GM21526 (cell line): Measurements from ENCODE around the gene GLIPR1L1.
"Not testable (repeated sequence)": the region's sequence is repeated elsewhere in the genome, so short reads cannot be mapped to it uniquely, and the experiment has no call there.

Source experiments
- ATAC-seq: cut with Tn5 transposase; IDR thresholded peaks from one replicate; pipeline ENCODE4 v1.9.1; 2021; ENCODE audit warnings: moderate library complexity; ENCODE audit not compliant: unreplicated experiment, low FRiP score

Gene GLIPR1L1

GRCh38 chr12:75346215-75346614 is 11.7 kb downstream of the GLIPR1L1 start:
- not testable (repeated sequence) for ATAC-seq

GRCh38 chr12:75349946-75350345 is 15.5 kb downstream of the GLIPR1L1 start:
- no peak for ATAC-seq

GRCh38 chr12:75350413-75350812 is 15.9 kb downstream of the GLIPR1L1 start:
- no peak for ATAC-seq

- no peak for ATAC-seq
Observed at GRCh38 chr12:75354011-75354410, 19.5 kb downstream of the GLIPR1L1 start.

GRCh38 chr12:75360920-75361319 is 26.4 kb downstream of the GLIPR1L1 start:
- no peak for ATAC-seq

GRCh38 chr12:75361408-75361807 is 26.9 kb downstream of the GLIPR1L1 start:
- no peak for ATAC-seq

GRCh38 chr12:75364919-75365318 is 30.4 kb downstream of the GLIPR1L1 start:
- ATAC-seq = no peak

- no peak for ATAC-seq
Observed at GRCh38 chr12:75366629-75367028, 32.2 kb downstream of the GLIPR1L1 start.

GRCh38 chr12:75374971-75375370 is 40.5 kb downstream of the GLIPR1L1 start:
- no peak for ATAC-seq

GRCh38 chr12:75378354-75378753 is 43.9 kb downstream of the GLIPR1L1 start:
- ATAC-seq = no peak

GRCh38 chr12:75389061-75389460 is 54.6 kb downstream of the GLIPR1L1 start:
- no peak for ATAC-seq

- ATAC-seq = no peak
Observed at GRCh38 chr12:75389706-75390105, 55.2 kb downstream of the GLIPR1L1 start.

GRCh38 chr12:75390156-75390898 is 55.9 kb downstream of the GLIPR1L1 start:
- ATAC-seq = no peak

GRCh38 chr12:75390899-75391538 is 56.5 kb downstream of the GLIPR1L1 start, which contains the start of gene GLIPR1L2:
TSS of gene GLIPR1L2 (plus strand) at chr12:75391089. CDS start at chr12:75391117, 28 bp downstream.
- peak; percentile 98 for ATAC-seq

GRCh38 chr12:75404231-75404630 is 69.8 kb downstream of the GLIPR1L1 start:
- ATAC-seq = no peak

- no peak for ATAC-seq
Observed at GRCh38 chr12:75407683-75408082, 73.2 kb downstream of the GLIPR1L1 start.

GRCh38 chr12:75409830-75410229 is 75.4 kb downstream of the GLIPR1L1 start:
- ATAC-seq = no peak

GRCh38 chr12:75414671-75415070 is 80.2 kb downstream of the GLIPR1L1 start:
- ATAC-seq = no peak

GRCh38 chr12:75419841-75420240 is 85.4 kb downstream of the GLIPR1L1 start:
- no peak for ATAC-seq
